ENCODE measurements around the gene NT5M.

NT5M gene

GRCh38 chr17:17395885-17396284 is 92.7 kb downstream of the NT5M start:
- no peaks in the 10 kb centered on the region for H3K4me1 ChIP-seq (ENCODE audit: control insufficient read depth, insufficient read depth, low read length)
- no peak overlapping the region for H3K4me3 ChIP-seq (ENCODE audit: insufficient read depth, low read depth, low read length)
- H3K9me3 ChIP-seq (ENCODE audit: control insufficient read depth, low read length) = no peaks in the 10 kb centered on the region
- H3K27me3 ChIP-seq (ENCODE audit: control insufficient read depth, insufficient read depth, low read length, poor library complexity, severe bottlenecking) = no peaks in the 10 kb centered on the region
- H3K36me3 ChIP-seq (ENCODE audit: control insufficient read depth, insufficient read depth, low read length) = no peaks in the 10 kb centered on the region
- H3K27ac ChIP-seq (ENCODE audit: insufficient read depth, low read depth, low read length, poor library complexity, severe bottlenecking) = no peak overlapping the region
- WGBS, 2 experiments = 91 to 98% methylated on average over 6 of the region's 6 CpGs

Measured in ectodermal cell (in vitro differentiated cells).